ENCODE data around the gene CR1L. TPM values are rescaled to one million over a fixed set of nuclear protein-coding genes. Genes with fewer than 3 reads are reported as not detected.
A peak's percentile ranks its signal among the peaks of the same experiment; 100 is the strongest.
"Not testable (repeated sequence)": the region's sequence is repeated elsewhere in the genome, so short reads cannot be mapped to it uniquely, and the experiment has no call there.

Gene CR1L
- total and polyA plus RNA-seq, 2 donors, result 0.46 to 0.85 TPM

DNA sequence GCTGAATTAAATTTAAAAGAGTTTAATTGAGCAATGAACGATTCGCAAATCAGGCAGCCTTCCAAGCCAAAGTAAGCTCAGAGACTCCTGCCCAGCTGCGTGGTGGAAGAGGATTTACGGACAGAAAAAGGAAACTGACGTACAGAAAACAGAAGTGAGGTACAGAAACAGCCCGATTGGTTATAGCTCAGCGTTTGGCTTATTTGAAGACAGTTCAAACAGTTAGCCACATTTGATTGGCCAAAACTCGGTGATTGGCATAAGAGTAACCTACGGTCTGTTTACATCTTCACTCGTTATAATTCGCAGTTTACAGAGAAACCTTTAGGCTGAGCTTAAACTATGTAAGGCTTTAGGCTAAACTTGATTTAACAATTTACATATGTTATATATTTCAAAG, 46.9 kb downstream of the CR1L start:
- Histone ChIP-seq H3K27ac (ENCODE audit: low read depth in 1 of 2, low read length in 1 of 2) (no peak overlapping the region), H3K9me3 (ENCODE audit: control insufficient read depth in 2 of 2, insufficient read depth in 1 of 2, low read length in 1 of 2) (no peaks in the 10 kb centered on the region), H3K4me3 (ENCODE audit: low read length in 2 of 2) (no peak overlapping the region), H3K36me3 (ENCODE audit: control insufficient read depth in 2 of 2, insufficient read depth in 2 of 2, low read length in 1 of 2) (no peaks in the 10 kb centered on the region), H3K27me3 (ENCODE audit: control insufficient read depth in 2 of 2, insufficient read depth in 1 of 2, low read length in 1 of 2) (no peaks in the 10 kb centered on the region), H3K4me1 (ENCODE audit: control insufficient read depth in 2 of 2, insufficient read depth in 2 of 2, low read length in 2 of 2) (no peaks in the 10 kb centered on the region)
- 94% methylated on average over 11 of the region's 11 CpGs for WGBS
- DNase-seq (ENCODE audit: low read depth in 6 of 9, low spot score in 9 of 9), result no peak

DNA sequence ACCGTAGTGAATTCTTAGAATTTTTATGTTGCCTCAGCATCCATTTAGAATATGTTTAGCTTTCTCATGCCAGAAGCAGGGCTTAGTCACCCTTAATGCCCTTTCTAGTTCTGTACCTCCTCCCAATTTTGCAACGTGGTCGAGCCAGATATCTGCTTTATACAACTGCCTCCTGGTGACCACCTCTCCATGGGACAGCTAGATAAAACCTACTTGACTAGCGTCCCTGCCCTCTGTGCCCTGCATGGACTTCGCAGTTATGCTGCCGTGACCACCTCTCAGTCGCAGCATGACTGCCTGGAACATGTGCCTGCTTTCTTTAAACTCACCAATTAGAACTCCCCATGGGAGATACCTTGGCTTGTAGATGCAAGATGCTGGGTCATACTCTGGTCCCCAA, 47.4 kb downstream of the CR1L start:
- not testable (repeated sequence) for H3K4me3 ChIP-seq (ENCODE audit: low read length in 2 of 2); H3K27me3 ChIP-seq (ENCODE audit: control insufficient read depth in 2 of 2, insufficient read depth in 1 of 2, low read length in 1 of 2); H3K9me3 ChIP-seq (ENCODE audit: control insufficient read depth in 2 of 2, insufficient read depth in 1 of 2, low read length in 1 of 2); DNase-seq (ENCODE audit: low read depth in 6 of 9, low spot score in 9 of 9); H3K27ac ChIP-seq (ENCODE audit: low read depth in 1 of 2, low read length in 1 of 2); H3K4me1 ChIP-seq (ENCODE audit: control insufficient read depth in 2 of 2, insufficient read depth in 2 of 2, low read length in 2 of 2); H3K36me3 ChIP-seq (ENCODE audit: control insufficient read depth in 2 of 2, insufficient read depth in 2 of 2, low read length in 1 of 2)
- 92% methylated on average over 7 of the region's 7 CpGs for WGBS

DNA sequence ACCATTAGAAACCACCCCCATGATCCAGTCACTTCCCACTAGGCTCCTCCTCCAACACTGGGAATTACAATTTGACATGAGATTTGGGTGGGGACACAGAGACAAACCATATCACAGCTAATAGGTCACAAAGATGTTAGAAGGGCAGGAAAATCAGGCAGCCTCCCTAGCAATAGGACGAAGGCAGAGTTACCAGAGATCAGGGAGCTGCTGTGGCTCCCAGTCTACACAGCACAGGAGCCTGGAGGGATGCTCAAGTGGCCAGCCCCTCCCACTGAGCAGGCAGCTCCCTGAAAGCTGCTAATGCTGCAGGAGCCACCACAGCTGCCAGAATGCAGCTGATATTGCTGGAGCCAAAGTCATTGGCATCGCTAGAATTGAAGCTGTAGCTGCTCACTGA, 51.0 kb downstream of the CR1L start:
- H3K4me3 ChIP-seq (ENCODE audit: low read length in 2 of 2), result no peak overlapping the region
- no peaks in the 10 kb centered on the region for H3K4me1 ChIP-seq (ENCODE audit: control insufficient read depth in 2 of 2, insufficient read depth in 2 of 2, low read length in 2 of 2)
- no peaks in the 10 kb centered on the region for H3K36me3 ChIP-seq (ENCODE audit: control insufficient read depth in 2 of 2, insufficient read depth in 2 of 2, low read length in 1 of 2)
- no peaks in the 10 kb centered on the region for H3K27me3 ChIP-seq (ENCODE audit: control insufficient read depth in 2 of 2, insufficient read depth in 1 of 2, low read length in 1 of 2)
- no peaks in the 10 kb centered on the region for H3K9me3 ChIP-seq (ENCODE audit: control insufficient read depth in 2 of 2, insufficient read depth in 1 of 2, low read length in 1 of 2)
- 99% methylated on average over 2 of the region's 2 CpGs for WGBS
- no peak overlapping the region for H3K27ac ChIP-seq (ENCODE audit: low read depth in 1 of 2, low read length in 1 of 2)
- no peak for DNase-seq (ENCODE audit: low read depth in 6 of 9, low spot score in 9 of 9)

DNA sequence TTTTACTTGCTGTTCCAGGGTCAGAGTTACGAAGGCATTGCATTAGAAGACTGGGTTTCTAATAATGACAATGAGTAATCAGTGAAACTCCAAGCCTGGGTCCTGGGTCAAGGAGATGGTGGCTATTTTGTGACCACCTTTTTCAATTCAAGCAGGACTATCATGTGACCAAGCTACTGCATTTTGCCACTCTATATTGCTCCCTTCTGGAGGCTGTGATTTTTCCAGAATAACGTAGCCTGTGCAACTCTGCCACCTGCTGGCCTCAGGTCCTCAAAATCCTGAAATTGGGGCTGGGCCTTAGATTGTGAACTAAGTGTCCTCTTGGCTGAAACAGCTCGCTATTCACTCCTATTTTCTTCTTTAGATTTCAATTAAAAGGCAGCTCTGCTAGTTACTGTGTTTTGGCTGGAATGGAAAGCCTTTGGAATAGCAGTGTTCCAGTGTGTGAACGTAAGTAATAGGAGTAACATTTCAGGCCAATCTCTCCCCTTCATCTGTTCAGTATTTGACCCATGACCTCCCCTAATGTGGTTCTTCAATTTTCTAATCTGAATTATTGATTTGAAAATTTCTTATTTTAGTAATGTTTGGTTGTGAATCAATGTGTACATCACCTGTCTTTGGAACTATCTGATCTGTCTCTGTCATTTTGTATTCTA, 54.0 kb downstream of the CR1L start:
- H3K4me3 ChIP-seq (ENCODE audit: low read length in 2 of 2), result no peak overlapping the region
- H3K27me3 ChIP-seq (ENCODE audit: control insufficient read depth in 2 of 2, insufficient read depth in 1 of 2, low read length in 1 of 2), result no peaks in the 10 kb centered on the region
- WGBS, result 56% methylated on average over 4 of the region's 4 CpGs
- no peaks in the 10 kb centered on the region for H3K36me3 ChIP-seq (ENCODE audit: control insufficient read depth in 2 of 2, insufficient read depth in 2 of 2, low read length in 1 of 2)
- DNase-seq (ENCODE audit: low read depth in 6 of 9, low spot score in 9 of 9), result peak in 8 of 9 donors; percentile 2 to 54 (median 15)
- no peaks in the 10 kb centered on the region for H3K9me3 ChIP-seq (ENCODE audit: control insufficient read depth in 2 of 2, insufficient read depth in 1 of 2, low read length in 1 of 2)
- H3K27ac ChIP-seq (ENCODE audit: low read depth in 1 of 2, low read length in 1 of 2), result no peak overlapping the region
- H3K4me1 ChIP-seq (ENCODE audit: control insufficient read depth in 2 of 2, insufficient read depth in 2 of 2, low read length in 2 of 2), result no peaks in the 10 kb centered on the region

DNA sequence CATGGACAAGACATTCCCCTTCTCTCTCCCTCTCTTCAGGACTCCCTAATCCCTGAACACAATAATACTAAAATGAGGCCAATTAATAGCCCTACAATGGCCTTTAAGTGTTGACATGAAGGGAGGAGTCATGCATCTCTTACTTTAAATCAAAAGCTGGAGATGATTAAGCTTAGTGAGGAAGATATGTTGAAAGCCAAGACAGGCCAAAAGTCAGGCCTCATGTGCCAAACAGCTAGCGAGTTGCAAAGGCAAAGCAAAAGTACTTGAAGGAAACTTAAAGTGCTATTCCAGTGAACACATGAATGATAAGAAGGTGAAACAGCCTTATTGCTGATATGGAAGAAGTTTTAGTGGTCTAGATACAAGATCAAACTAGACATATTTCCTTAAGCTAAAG, 57.4 kb downstream of the CR1L start:
- DNase-seq (ENCODE audit: low read depth in 6 of 9, low spot score in 9 of 9), result no peak
- no peaks in the 10 kb centered on the region for H3K4me1 ChIP-seq (ENCODE audit: control insufficient read depth in 2 of 2, insufficient read depth in 2 of 2, low read length in 2 of 2)

DNA sequence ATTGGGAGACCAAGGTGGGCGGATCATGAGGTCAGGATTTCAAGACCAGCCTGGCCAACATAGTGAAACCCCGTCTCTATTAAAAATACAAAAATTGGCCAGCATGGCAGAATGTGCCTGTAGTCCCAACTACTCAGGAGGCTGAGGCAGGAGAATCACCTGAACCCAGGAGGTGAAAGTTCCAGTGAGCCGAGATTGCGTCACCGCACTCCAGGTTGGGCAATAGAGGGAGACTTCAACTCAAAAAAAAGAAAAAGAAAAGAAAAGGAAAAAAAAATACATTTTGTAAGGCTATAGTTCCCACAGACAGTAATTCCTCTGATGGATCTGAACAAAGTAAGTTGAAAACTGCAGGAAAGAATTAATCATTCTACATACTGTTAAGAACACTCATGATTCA, 58.8 kb downstream of the CR1L start:
- Histone ChIP-seq H3K27ac (ENCODE audit: low read depth in 1 of 2, low read length in 1 of 2) (no peak overlapping the region), H3K9me3 (ENCODE audit: control insufficient read depth in 2 of 2, insufficient read depth in 1 of 2, low read length in 1 of 2) (no peaks in the 10 kb centered on the region), H3K4me1 (ENCODE audit: control insufficient read depth in 2 of 2, insufficient read depth in 2 of 2, low read length in 2 of 2) (no peaks in the 10 kb centered on the region), H3K4me3 (ENCODE audit: low read length in 2 of 2) (no peak overlapping the region), H3K27me3 (ENCODE audit: control insufficient read depth in 2 of 2, insufficient read depth in 1 of 2, low read length in 1 of 2) (no peaks in the 10 kb centered on the region), H3K36me3 (ENCODE audit: control insufficient read depth in 2 of 2, insufficient read depth in 2 of 2, low read length in 1 of 2) (no peaks in the 10 kb centered on the region)
- 89% methylated on average over 5 of the region's 5 CpGs for WGBS
- DNase-seq (ENCODE audit: low read depth in 6 of 9, low spot score in 9 of 9), result no peak

More for the DNA sequence above, 57.4 kb downstream of the CR1L start:
- H3K4me3 ChIP-seq (ENCODE audit: low read length in 2 of 2), result no peak overlapping the region
- no peak overlapping the region for H3K27ac ChIP-seq (ENCODE audit: low read depth in 1 of 2, low read length in 1 of 2)
- no peaks in the 10 kb centered on the region for H3K27me3 ChIP-seq (ENCODE audit: control insufficient read depth in 2 of 2, insufficient read depth in 1 of 2, low read length in 1 of 2)
- WGBS, result 99% methylated on average over 1 of the region's 1 CpG
- H3K36me3 ChIP-seq (ENCODE audit: control insufficient read depth in 2 of 2, insufficient read depth in 2 of 2, low read length in 1 of 2), result no peaks in the 10 kb centered on the region
- no peaks in the 10 kb centered on the region for H3K9me3 ChIP-seq (ENCODE audit: control insufficient read depth in 2 of 2, insufficient read depth in 1 of 2, low read length in 1 of 2)

- not testable (repeated sequence) for H3K27ac ChIP-seq (ENCODE audit: low read depth in 1 of 2, low read length in 1 of 2); H3K36me3 ChIP-seq (ENCODE audit: control insufficient read depth in 2 of 2, insufficient read depth in 2 of 2, low read length in 1 of 2); H3K9me3 ChIP-seq (ENCODE audit: control insufficient read depth in 2 of 2, insufficient read depth in 1 of 2, low read length in 1 of 2); DNase-seq (ENCODE audit: low read depth in 6 of 9, low spot score in 9 of 9); H3K27me3 ChIP-seq (ENCODE audit: control insufficient read depth in 2 of 2, insufficient read depth in 1 of 2, low read length in 1 of 2); H3K4me1 ChIP-seq (ENCODE audit: control insufficient read depth in 2 of 2, insufficient read depth in 2 of 2, low read length in 2 of 2); H3K4me3 ChIP-seq (ENCODE audit: low read length in 2 of 2)
- WGBS, result 92% methylated on average over 3 of the region's 3 CpGs
These were observed 63.1 kb downstream of the CR1L start for GRCh38 chr1:207708004-207708403.

- Histone ChIP-seq H3K27me3 (ENCODE audit: control insufficient read depth in 2 of 2, insufficient read depth in 1 of 2, low read length in 1 of 2) (no peaks in the 10 kb centered on the region), H3K36me3 (ENCODE audit: control insufficient read depth in 2 of 2, insufficient read depth in 2 of 2, low read length in 1 of 2) (no peaks in the 10 kb centered on the region), H3K27ac (ENCODE audit: low read depth in 1 of 2, low read length in 1 of 2) (no peak overlapping the region), H3K4me1 (ENCODE audit: control insufficient read depth in 2 of 2, insufficient read depth in 2 of 2, low read length in 2 of 2) (no peaks in the 10 kb centered on the region), H3K9me3 (ENCODE audit: control insufficient read depth in 2 of 2, insufficient read depth in 1 of 2, low read length in 1 of 2) (no peaks in the 10 kb centered on the region), H3K4me3 (ENCODE audit: low read length in 2 of 2) (no peak overlapping the region)
- WGBS, result 93% methylated on average over 5 of the region's 5 CpGs
- DNase-seq (ENCODE audit: low read depth in 6 of 9, low spot score in 9 of 9), result no peak
These were observed 66.4 kb downstream of the CR1L start for GRCh38 chr1:207711285-207711684.

GRCh38 chr1:207712701-207713100, 67.8 kb downstream of the CR1L start:
- not testable (repeated sequence) for H3K4me1 ChIP-seq (ENCODE audit: control insufficient read depth in 2 of 2, insufficient read depth in 2 of 2, low read length in 2 of 2)

More at GRCh38 chr1:207712701-207713100, 67.8 kb downstream of the CR1L start:
- not testable (repeated sequence) for DNase-seq (ENCODE audit: low read depth in 6 of 9, low spot score in 9 of 9); H3K4me3 ChIP-seq (ENCODE audit: low read length in 2 of 2); H3K27me3 ChIP-seq (ENCODE audit: control insufficient read depth in 2 of 2, insufficient read depth in 1 of 2, low read length in 1 of 2); H3K36me3 ChIP-seq (ENCODE audit: control insufficient read depth in 2 of 2, insufficient read depth in 2 of 2, low read length in 1 of 2); H3K9me3 ChIP-seq (ENCODE audit: control insufficient read depth in 2 of 2, insufficient read depth in 1 of 2, low read length in 1 of 2); H3K27ac ChIP-seq (ENCODE audit: low read depth in 1 of 2, low read length in 1 of 2)
- 98% methylated on average over 3 of the region's 3 CpGs for WGBS
